Daoy (cell line): Measurements from ENCODE around the gene SYNDIG1. TPM values are rescaled to one million over a fixed set of nuclear protein-coding genes. Genes with fewer than 3 reads are reported as not detected.

Source experiments
- DNase-seq: peaks from one replicate; pipeline ENCODE4 v3.0.0-alpha.2; 2015; ENCODE audit warnings: low read depth
- total RNA-seq: library from RNA; depleted of rRNA; stranded (reverse); fragments of >200 nt; shearing (Covaris generic); gene quantifications from 2 replicates; pipeline ENCODE4 v1.2.3, GENCODE V29; 2014

The SYNDIG1 gene
- total RNA-seq, 1 experiment from 2014 or later, result 0.91 TPM

- DNase-seq, result no peak
Observed at GRCh38 chr20:24708411-24709295, 239.2 kb downstream of the SYNDIG1 start.
